ENCODE results near the gene TGFB1I1.
"Not testable (repeated sequence)": the region's sequence is repeated elsewhere in the genome, so short reads cannot be mapped to it uniquely, and the experiment has no call there.

The TGFB1I1 gene

GRCh38 chr16:31488468-31489297 is 16.7 kb downstream of the TGFB1I1 start:
- DNase-seq, result peak; percentile 32

GRCh38 chr16:31489298-31489564 is 17.3 kb downstream of the TGFB1I1 start:
- no peak for DNase-seq

GRCh38 chr16:31489616-31490584 is 17.9 kb downstream of the TGFB1I1 start:
- no peak for DNase-seq

- DNase-seq, result no peak
Observed at GRCh38 chr16:31491778-31492418, 19.9 kb downstream of the TGFB1I1 start.

- no peak for DNase-seq
Observed at GRCh38 chr16:31493506-31494125, 21.7 kb downstream of the TGFB1I1 start.

- DNase-seq, result no peak
Observed at GRCh38 chr16:31496670-31497069, 24.7 kb downstream of the TGFB1I1 start.

GRCh38 chr16:31498493-31498892 is 26.5 kb downstream of the TGFB1I1 start:
- no peak for DNase-seq

GRCh38 chr16:31499928-31500327 is 28.0 kb downstream of the TGFB1I1 start:
- no peak for DNase-seq

GRCh38 chr16:31501226-31501965 is 29.4 kb downstream of the TGFB1I1 start:
- DNase-seq, result no peak

GRCh38 chr16:31501966-31502348 is 30.0 kb downstream of the TGFB1I1 start:
- DNase-seq, result no peak

GRCh38 chr16:31502981-31503380 is 31.0 kb downstream of the TGFB1I1 start:
- DNase-seq, result no peak

- not testable (repeated sequence) for DNase-seq
Observed at GRCh38 chr16:31503555-31503954, 31.6 kb downstream of the TGFB1I1 start.

- DNase-seq, result no peak
Observed at GRCh38 chr16:31504159-31504558, 32.2 kb downstream of the TGFB1I1 start.

GRCh38 chr16:31505483-31505882 is 33.5 kb downstream of the TGFB1I1 start:
- DNase-seq, result no peak

GRCh38 chr16:31507617-31507928 is 35.6 kb downstream of the TGFB1I1 start:
- no peak for DNase-seq

GRCh38 chr16:31507929-31508705 is 36.2 kb downstream of the TGFB1I1 start, which contains the start of gene RUSF1:
TSS of gene RUSF1 (minus strand) at chr16:31508391. CDS start at chr16:31508373, 18 bp downstream.
- DNase-seq, result peak; percentile 83

GRCh38 chr16:31508706-31509195 is 36.8 kb downstream of the TGFB1I1 start:
- DNase-seq, result no peak

GRCh38 chr16:31513126-31513525 is 41.2 kb downstream of the TGFB1I1 start:
- DNase-seq, result no peak

GRCh38 chr16:31513884-31514283 is 41.9 kb downstream of the TGFB1I1 start:
- DNase-seq, result no peak

GRCh38 chr16:31517800-31518402 is 45.9 kb downstream of the TGFB1I1 start:
- DNase-seq, result no peak

All from NCI-H510A treated with DMSO at 0.1 percent for 48 hours (cell line).